Naive thymus-derived CD8-positive, alpha-beta T cell (primary cell): ENCODE results near the gene PPP2R1B. TPM values are rescaled to one million over a fixed set of nuclear protein-coding genes. Genes with fewer than 3 reads are reported as not detected.
A peak's percentile ranks its signal among the peaks of the same experiment; 100 is the strongest.

Experiments used
- ATAC-seq, 2 donors: fragments of 150-1000 bp; cut with Tn5 transposase in 1 of 2; sonication (Bioruptor Pico), chemical (Tn5 transposase) in 1 of 2; 1 replicate in 1 of 2; 2 replicates in 1 of 2; pipeline ENCODE4 v1.10.0; 2021; ENCODE audit warnings: mild to moderate bottlenecking in 2 of 2, moderate library complexity in 2 of 2
- POLR2A ChIA-PET: fragments of 350-600 bp; sonication (Branson Sonifier 250); formaldehyde crosslinking; loops from one replicate; lab custom pipeline; 2021; ENCODE audit warnings: antibody characterized with exemption; lab: Charles Lee
- DNase-seq, 10 donors: peaks; one replicate each; pipeline versions ENCODE4 v3.0.0 to v3.0.0-alpha.2; 2020 to 2022
- H3K27ac Mint-ChIP-seq, 10 donors: one replicate each; pipeline ENCODE4 v1.8.0; 2020 to 2022; ENCODE audit warnings: mild to moderate bottlenecking in 10 of 10, mixed read lengths in 10 of 10, moderate library complexity in 4 of 10, inconsistent platforms in 1 of 10
- H3K27me3 Mint-ChIP-seq, 5 donors: one replicate each; pipeline ENCODE4 v1.8.0; 2021 to 2022; ENCODE audit warnings: mixed read lengths in 5 of 5
- H3K36me3 Mint-ChIP-seq, 3 donors: one replicate each; pipeline ENCODE4 v1.8.0; 2020 to 2022; ENCODE audit warnings: mixed read lengths in 3 of 3, mild to moderate bottlenecking in 2 of 3, inconsistent platforms in 1 of 3
- H3K4me1 Mint-ChIP-seq, 4 donors: one replicate each; pipeline ENCODE4 v1.8.0; 2021 to 2022; ENCODE audit warnings: mixed read lengths in 4 of 4
- H3K4me3 Mint-ChIP-seq, 10 donors: one replicate each; pipeline ENCODE4 v1.8.0; 2020 to 2022; ENCODE audit warnings: mild to moderate bottlenecking in 10 of 10, mixed read lengths in 10 of 10, moderate library complexity in 6 of 10, inconsistent platforms in 1 of 10
- H3K9me3 Mint-ChIP-seq, 9 donors: one replicate each; pipeline ENCODE4 v1.8.0; 2020 to 2022; ENCODE audit warnings: mixed read lengths in 9 of 9, mild to moderate bottlenecking in 3 of 9, inconsistent platforms in 1 of 9, moderate library complexity in 1 of 9
- polyA plus RNA-seq, 3 donors: library from polyadenylated mRNA; unstranded; fragments of 300-500 nt; fragmentation: Illumina TruSeq; gene quantifications; one replicate each; pipeline ENCODE4 v1.2.3, GENCODE V29; 2021
- total RNA-seq, 8 experiments: library from RNA in 2 of 8; stranded (reverse) in 2 of 8; gene quantifications; one replicate each; pipeline ENCODE4 v1.2.3 and lab custom pipeline; 2021 to 2026

Gene PPP2R1B
- total and polyA plus RNA-seq, 5 experiments from 2014 or later: 12.5 to 38.2 (median 14.8) TPM

DNA sequence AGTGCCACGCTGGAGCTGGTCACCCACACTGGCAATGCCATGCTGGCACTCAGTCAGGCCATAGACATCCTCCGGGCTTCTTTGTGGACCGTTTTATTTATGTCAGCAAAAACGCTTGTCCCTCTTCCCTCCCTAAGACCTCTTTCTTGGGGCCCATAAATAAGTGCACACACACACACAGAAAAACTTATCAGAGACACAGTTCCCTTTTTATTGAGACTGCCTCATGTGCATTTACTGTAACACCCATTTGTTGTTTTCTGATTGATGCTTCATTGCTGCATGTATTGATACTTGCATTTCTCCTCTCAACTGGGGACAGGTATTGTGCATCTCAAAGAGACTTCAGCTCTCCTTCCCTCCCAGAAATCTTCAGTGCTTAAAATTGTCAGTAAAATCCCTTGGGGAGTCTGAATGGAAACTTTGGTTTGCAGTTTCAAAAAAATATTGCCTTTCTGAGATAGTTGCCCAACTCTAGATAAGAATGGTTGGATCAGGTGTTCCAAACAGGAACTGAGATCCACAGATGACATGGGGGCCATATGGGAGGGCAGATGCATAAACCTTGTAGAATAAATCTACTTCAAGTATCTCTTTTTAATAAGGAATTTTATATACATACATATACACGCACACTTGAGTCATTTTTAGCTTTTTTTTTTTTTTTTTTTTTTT is 50.9 kb downstream of the PPP2R1B start:
- no peak overlapping the region for H3K4me3 Mint-ChIP-seq
- ATAC-seq: no peak
- H3K36me3 Mint-ChIP-seq: peaks cover 0 to 80% (median 13%) of the 10 kb centered on the region in 3 donors

DNA sequence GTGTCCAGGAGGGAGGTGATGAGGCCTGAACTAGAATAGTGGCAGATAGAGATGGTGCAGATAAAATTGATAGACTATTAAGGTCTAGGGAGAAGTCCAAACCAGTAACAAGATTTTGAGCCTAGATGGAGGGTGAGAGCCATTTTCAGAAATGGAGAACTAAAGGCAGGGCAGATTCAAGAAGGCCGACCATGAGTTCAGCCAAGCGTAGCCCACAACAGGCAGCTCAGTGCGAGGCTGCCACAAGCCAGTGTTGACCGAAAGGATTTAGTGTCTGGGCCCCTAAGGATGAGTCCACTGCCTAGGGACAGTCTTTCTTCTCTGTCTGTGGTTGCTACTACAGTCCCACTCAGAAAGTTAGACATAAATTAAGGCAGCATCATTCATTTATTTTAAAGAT is 51.7 kb downstream of the PPP2R1B start:
- no peaks in the 10 kb centered on the region for H3K27me3 Mint-ChIP-seq
- peaks cover 0 to 17% (median 4%) of the 10 kb centered on the region in 4 donors for H3K4me1 Mint-ChIP-seq
- POLR2A ChIA-PET: no interaction called here
- ATAC-seq (no peak), DNase-seq (no peak)
- peaks cover 0 to 75% (median 10%) of the 10 kb centered on the region in 3 donors for H3K36me3 Mint-ChIP-seq
- no peak overlapping the region for H3K4me3 Mint-ChIP-seq
- peak overlapping the region in 3 of 10 donors; percentile 13 to 66 (median 13) for H3K27ac Mint-ChIP-seq
- H3K9me3 Mint-ChIP-seq: no peaks in the 10 kb centered on the region

More for the DNA sequence above, 50.9 kb downstream of the PPP2R1B start:
- Mint-ChIP-seq H3K9me3 (no peaks in the 10 kb centered on the region), H3K27me3 (no peaks in the 10 kb centered on the region), H3K4me1 (peaks cover 0 to 17% (median 4%) of the 10 kb centered on the region in 4 donors), H3K27ac (peak overlapping the region in 2 of 10 donors; percentile 6 to 43)
- POLR2A ChIA-PET: no interaction called here
- DNase-seq: no peak

DNA sequence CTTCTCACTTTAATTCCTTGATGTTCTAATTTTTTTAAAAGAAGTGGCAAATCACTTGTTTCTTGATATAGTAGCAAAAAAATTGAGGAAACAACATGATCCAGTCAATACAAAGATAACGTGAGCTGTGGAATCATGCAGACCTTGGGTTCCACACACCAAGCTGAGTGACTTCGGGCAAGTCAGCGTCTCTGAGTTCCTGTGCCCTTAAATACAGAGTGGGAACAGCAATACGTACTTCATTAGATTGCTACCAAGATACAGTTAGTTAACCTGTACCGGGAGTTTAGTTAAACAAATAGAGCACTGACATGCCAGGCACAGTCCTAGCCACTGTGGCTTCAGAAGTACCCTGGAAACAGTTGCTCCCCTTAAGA is 58.5 kb downstream of the PPP2R1B start:
- Mint-ChIP-seq H3K9me3 (no peaks in the 10 kb centered on the region), H3K4me1 (no peaks in the 10 kb centered on the region), H3K36me3 (peaks cover 0 to 73% (median 28%) of the 10 kb centered on the region in 3 donors), H3K4me3 (no peak overlapping the region), H3K27me3 (no peaks in the 10 kb centered on the region), H3K27ac (no peak overlapping the region)
- no peak for DNase-seq
- no peak for ATAC-seq
- POLR2A ChIA-PET: no interaction called here

DNA sequence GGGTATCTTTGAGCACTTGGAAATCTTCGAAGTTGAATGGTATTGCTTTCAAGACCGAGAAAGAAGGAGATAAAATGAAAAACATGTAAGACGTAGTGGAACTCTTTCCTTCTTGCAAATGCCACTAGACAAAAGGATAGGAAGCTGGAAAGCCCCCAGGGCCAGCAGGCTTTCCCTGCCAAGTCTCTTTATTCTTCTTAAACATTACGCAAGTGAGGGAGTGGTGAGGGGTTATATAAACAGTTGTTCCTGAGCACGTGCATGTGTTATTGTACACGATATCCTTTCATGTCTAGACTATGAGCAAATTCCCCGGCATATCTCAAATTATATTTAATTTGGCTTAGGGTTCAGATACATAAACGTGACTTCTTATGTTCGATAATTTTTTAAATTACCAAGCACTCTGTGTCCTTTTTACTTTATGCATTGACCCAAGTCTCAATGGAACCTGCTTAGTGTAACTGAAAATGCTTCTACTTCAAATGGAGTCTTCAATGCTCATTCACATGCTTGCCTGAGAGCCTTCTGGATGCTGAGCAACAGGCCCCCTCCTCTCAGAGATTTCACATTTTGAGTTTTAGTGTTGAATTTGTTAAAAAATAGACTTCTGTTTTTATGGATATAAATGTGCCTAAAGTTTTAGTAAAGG is 59.0 kb downstream of the PPP2R1B start:
- POLR2A ChIA-PET: no interaction called here
- no peaks in the 10 kb centered on the region for H3K27me3 Mint-ChIP-seq
- no peak overlapping the region for H3K4me3 Mint-ChIP-seq
- H3K36me3 Mint-ChIP-seq: peaks cover 0 to 70% (median 24%) of the 10 kb centered on the region in 3 donors
- no peaks in the 10 kb centered on the region for H3K4me1 Mint-ChIP-seq
- ATAC-seq (no peak), DNase-seq (no peak)
- peak overlapping the region in 1 of 10 donors; percentile 15 for H3K27ac Mint-ChIP-seq
- H3K9me3 Mint-ChIP-seq: no peaks in the 10 kb centered on the region

DNA sequence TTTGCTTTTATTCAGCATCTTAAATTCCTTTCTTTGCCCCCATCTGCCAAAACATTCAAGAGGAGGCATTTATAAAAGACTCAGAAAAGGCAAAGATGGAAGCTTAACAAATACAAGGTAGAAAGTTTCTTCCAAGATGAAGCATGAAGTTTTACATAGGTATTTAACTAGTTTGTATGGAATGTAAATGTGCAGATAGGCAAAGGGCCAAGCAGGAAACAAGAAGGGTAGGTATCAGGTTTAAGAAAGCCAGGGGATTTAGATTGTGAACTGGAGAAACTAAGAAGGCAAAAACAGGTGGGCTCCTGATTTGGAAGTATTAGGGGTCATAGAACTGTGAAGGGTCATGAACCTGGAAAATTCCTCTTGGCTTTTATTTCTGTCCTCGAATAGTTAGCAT is 62.6 kb downstream of the PPP2R1B start:
- no peaks in the 10 kb centered on the region for H3K9me3 Mint-ChIP-seq
- H3K27me3 Mint-ChIP-seq: no peaks in the 10 kb centered on the region
- H3K4me3 Mint-ChIP-seq: no peak overlapping the region
- POLR2A ChIA-PET: no interaction called here
- H3K4me1 Mint-ChIP-seq: peaks cover 0 to 4% (median 1%) of the 10 kb centered on the region in 4 donors
- ATAC-seq (no peak), DNase-seq (no peak)
- peaks cover 0 to 56% (median 22%) of the 10 kb centered on the region in 3 donors for H3K36me3 Mint-ChIP-seq
- no peak overlapping the region for H3K27ac Mint-ChIP-seq

DNA sequence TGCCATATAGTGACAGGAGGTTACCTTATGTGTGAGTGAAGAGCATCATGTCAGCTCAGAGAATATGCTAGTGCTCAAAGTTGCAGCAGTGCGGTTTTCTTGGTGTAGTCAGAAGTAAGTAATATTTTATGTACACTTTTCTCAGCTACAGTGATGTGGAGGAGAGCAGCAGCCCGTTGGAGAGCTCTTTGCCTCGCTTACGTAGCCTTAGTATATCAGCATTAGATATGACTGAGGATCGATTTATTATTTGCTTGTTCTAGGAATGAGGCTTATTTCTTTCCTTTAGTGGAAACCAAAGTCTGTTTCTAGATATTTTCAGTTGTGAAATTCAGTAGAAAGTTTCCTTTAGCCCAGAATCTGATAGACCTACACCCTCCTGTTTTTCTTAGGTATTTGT is 63.6 kb downstream of the PPP2R1B start:
- ATAC-seq (no peak), DNase-seq (no peak)
- no peak overlapping the region for H3K27ac Mint-ChIP-seq
- POLR2A ChIA-PET: no interaction called here
- H3K4me3 Mint-ChIP-seq: no peak overlapping the region
- peaks cover under 1 to 4% (median 2%) of the 10 kb centered on the region in 4 donors for H3K4me1 Mint-ChIP-seq
- H3K9me3 Mint-ChIP-seq: no peaks in the 10 kb centered on the region
- H3K27me3 Mint-ChIP-seq: no peaks in the 10 kb centered on the region
- peaks cover 0 to 54% (median 22%) of the 10 kb centered on the region in 3 donors for H3K36me3 Mint-ChIP-seq

DNA sequence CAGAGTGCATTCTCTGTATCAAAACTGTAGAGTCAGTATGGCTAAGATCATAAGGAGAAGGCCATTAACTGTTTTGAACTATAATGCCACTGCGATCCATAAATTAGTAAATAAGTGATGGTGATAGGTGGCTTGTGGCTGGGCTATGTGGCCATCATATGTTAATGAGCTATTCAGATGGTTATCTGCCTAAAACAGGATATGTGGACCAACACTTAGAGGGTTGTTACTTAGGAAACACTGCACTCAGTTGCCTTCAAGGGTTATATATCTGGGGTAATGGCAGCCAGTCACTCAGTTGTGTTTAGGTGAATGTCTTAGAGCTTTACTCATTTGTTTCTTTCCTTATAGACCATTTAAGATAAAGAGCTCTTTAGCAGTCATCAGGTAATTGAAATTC is 66.0 kb downstream of the PPP2R1B start:
- ATAC-seq (no peak), DNase-seq (no peak)
- Mint-ChIP-seq H3K4me3 (no peak overlapping the region), H3K36me3 (peaks cover 0 to 43% (median 16%) of the 10 kb centered on the region in 3 donors), H3K9me3 (no peaks in the 10 kb centered on the region), H3K27ac (peak overlapping the region in 1 of 10 donors; percentile 38), H3K4me1 (peaks cover 1 to 4% (median 3%) of the 10 kb centered on the region in 4 donors), H3K27me3 (no peaks in the 10 kb centered on the region)
- POLR2A ChIA-PET: no interaction called here

DNA sequence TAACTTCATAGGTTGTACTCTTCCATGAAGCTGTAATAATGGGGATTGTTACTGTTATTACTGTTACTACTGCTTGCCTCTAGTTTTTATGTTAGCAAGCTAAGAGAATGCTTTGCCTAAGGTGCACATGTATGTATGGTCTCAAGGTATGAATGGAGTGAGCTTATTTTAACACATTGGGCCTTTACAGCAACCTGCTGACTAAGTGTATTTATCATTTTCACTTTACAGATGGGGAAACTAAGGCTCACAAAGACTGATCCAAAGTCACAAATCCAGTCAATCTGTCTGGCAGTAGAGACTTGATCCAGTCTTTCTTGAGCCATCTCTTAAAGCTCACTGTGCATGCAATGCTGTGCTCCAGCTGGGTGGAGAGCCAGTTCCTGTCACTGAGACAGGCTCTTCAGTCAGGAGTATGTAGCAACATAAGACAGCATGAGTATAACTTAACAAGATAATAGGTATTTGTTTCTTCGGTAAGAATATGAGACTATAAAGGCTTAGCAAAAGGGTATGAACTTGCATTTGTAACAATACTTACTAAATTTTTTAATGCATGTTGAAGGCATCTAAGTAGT is 66.5 kb downstream of the PPP2R1B start:
- Mint-ChIP-seq H3K4me3 (no peak overlapping the region), H3K36me3 (peaks cover 0 to 42% (median 11%) of the 10 kb centered on the region in 3 donors), H3K9me3 (no peaks in the 10 kb centered on the region), H3K27me3 (no peaks in the 10 kb centered on the region), H3K4me1 (peaks cover 1 to 7% (median 3%) of the 10 kb centered on the region in 4 donors), H3K27ac (peak overlapping the region in 3 of 10 donors; percentile 15 to 41 (median 37))
- no peak for DNase-seq
- ATAC-seq: no peak
- POLR2A ChIA-PET: no interaction called here

DNA sequence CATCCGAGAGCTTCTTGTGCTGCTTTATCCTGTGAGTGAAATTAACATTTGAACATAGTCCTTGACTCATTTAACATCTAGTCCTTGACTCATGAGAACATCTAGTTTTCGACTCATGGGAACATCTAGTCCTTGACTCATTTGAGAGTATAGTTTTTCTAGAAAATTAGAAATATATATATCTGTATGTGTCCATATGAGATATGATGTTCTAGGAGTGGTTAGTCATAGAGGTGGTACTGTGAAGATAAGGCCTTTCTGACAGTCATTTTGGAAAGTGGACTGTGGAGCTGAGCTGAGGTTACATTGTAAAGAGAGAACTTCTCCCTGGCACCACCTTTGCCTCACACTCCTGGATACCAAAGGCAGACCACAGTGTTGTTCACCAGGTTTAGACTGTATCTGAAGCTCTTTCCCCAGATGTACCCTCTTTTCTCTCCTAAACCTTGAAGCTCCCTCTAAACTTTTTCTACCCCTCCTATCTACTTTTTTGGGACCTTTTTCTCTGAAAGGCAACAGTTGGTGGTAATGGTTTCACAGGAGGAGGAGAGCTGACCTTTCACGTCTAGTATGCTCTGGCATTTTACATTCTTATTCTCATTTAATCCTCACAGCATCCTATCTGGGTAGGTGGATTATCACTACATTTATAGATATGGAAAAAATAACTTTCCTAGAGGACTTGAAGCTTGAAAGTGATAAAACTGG is 67.2 kb downstream of the PPP2R1B start:
- H3K9me3 Mint-ChIP-seq: no peaks in the 10 kb centered on the region
- DNase-seq (no peak), ATAC-seq (no peak)
- H3K4me1 Mint-ChIP-seq: peaks cover 1 to 7% (median 3%) of the 10 kb centered on the region in 4 donors
- POLR2A ChIA-PET: interaction anchor here (0.5 kb wide), 1 partner anchor 77 kb away, joined by 3 read pairs; no protein-coding TSS in a partner anchor
- no peak overlapping the region for H3K4me3 Mint-ChIP-seq
- H3K27ac Mint-ChIP-seq: peak overlapping the region in 2 of 10 donors; percentile 37 to 48
- H3K27me3 Mint-ChIP-seq: no peaks in the 10 kb centered on the region
- peaks cover 0 to 38% (median 7%) of the 10 kb centered on the region in 3 donors for H3K36me3 Mint-ChIP-seq

DNA sequence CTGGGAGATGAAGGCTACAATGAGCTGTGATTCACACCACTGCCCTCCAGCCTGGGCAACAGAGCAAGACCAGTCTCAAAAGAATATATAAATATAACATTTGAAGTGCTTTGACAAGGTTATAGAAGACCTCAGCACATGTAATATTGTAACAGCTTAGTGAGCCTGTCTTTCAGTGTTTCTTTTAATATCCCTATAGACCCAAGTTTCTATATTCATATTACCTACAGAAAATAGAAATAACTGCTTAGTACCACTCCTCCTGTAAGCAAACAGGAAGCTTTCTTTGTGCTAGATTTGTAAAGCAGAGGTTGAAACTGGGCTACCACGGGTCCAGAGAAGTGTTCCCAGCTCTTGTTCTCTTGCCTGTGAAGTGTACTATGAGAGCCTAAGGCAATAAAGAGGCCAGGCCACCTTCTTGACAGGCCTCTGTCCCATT is 68.2 kb downstream of the PPP2R1B start:
- POLR2A ChIA-PET: no interaction called here
- H3K27me3 Mint-ChIP-seq: no peaks in the 10 kb centered on the region
- no peaks in the 10 kb centered on the region for H3K9me3 Mint-ChIP-seq
- DNase-seq (no peak), ATAC-seq (no peak)
- H3K4me3 Mint-ChIP-seq: no peak overlapping the region
- H3K4me1 Mint-ChIP-seq: peaks cover 1 to 7% (median 3%) of the 10 kb centered on the region in 4 donors
- H3K36me3 Mint-ChIP-seq: peaks cover 0 to 28% (median 1%) of the 10 kb centered on the region in 3 donors
- peak overlapping the region in 1 of 10 donors; percentile 84 for H3K27ac Mint-ChIP-seq

DNA sequence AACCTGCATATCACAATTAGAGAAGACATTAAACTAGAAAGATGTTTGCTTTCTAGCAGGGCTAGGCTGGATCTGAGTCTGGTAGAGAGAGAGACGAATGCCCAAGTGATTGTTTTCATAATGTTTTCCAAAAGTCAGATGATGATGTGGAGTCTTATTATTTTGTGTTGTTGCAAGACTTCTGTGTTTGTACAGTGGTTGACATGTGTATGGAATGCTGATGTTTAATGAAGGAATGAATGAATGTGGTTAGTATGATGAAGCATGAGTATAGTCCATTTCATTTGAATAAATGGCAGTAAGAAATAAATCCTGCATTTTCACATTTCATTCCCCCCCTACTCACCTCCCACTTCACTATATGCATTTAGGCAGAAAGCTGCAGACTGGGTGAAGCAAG is 69.6 kb downstream of the PPP2R1B start:
- peaks cover 0 to 29% (median 0%) of the 10 kb centered on the region in 3 donors for H3K36me3 Mint-ChIP-seq
- POLR2A ChIA-PET: no interaction called here
- H3K27me3 Mint-ChIP-seq: no peaks in the 10 kb centered on the region
- no peak for ATAC-seq
- H3K4me3 Mint-ChIP-seq: no peak overlapping the region
- H3K9me3 Mint-ChIP-seq: no peaks in the 10 kb centered on the region
- H3K4me1 Mint-ChIP-seq: peaks cover 1 to 8% (median 3%) of the 10 kb centered on the region in 4 donors
- DNase-seq: no peak
- no peak overlapping the region for H3K27ac Mint-ChIP-seq

DNA sequence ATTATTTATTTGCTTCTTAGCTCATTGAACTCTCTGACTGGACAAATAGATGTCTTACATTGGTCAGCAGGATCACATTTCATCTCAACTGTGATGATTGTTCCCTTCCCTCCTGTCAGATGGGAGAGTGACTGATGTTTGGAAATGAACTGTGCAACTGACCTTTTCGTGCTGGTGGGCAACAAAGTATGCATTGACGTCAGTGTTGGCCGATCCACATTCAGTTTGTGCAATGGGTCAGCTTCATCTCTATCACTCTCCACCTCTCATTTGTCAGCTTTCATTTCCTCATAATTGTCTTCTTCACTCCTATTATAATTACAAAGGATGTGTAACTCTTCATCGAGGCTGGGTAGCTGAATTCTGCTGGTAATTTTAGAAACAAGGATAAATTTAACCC is 71.3 kb downstream of the PPP2R1B start:
- H3K4me1 Mint-ChIP-seq: peaks cover 1 to 8% (median 3%) of the 10 kb centered on the region in 4 donors
- peak overlapping the region in 1 of 10 donors; percentile 22 for H3K27ac Mint-ChIP-seq
- POLR2A ChIA-PET: no interaction called here
- DNase-seq (no peak), ATAC-seq (no peak)
- peaks cover 0 to 39% (median 3%) of the 10 kb centered on the region in 3 donors for H3K36me3 Mint-ChIP-seq
- H3K4me3 Mint-ChIP-seq: no peak overlapping the region
- no peaks in the 10 kb centered on the region for H3K9me3 Mint-ChIP-seq
- H3K27me3 Mint-ChIP-seq: no peaks in the 10 kb centered on the region
